GM10847 (cell line): Measurements from ENCODE around the gene FAM163A.

Experiments used
- POLR2A ChIP-seq: IDR thresholded peaks from 2 replicates; pipeline ENCODE4 v1.6.1; 2011; ENCODE audit not compliant: insufficient read length; ENCODE audit errors: extremely low read depth

FAM163A gene

GRCh38 chr1:179816196-179816960 is 73.3 kb downstream of the FAM163A start:
- TF ChIP-seq POLR2A = no peak

GRCh38 chr1:179817056-179817455 is 74.0 kb downstream of the FAM163A start:
- TF ChIP-seq POLR2A = no peak

- TF ChIP-seq POLR2A = no peak
Observed at GRCh38 chr1:179817789-179818188, 74.7 kb downstream of the FAM163A start.

- no peak for TF ChIP-seq POLR2A
Observed at GRCh38 chr1:179818260-179818659, 75.2 kb downstream of the FAM163A start.

GRCh38 chr1:179818743-179819173 is 75.7 kb downstream of the FAM163A start:
- TF ChIP-seq POLR2A = no peak

- no peak for TF ChIP-seq POLR2A
Observed at GRCh38 chr1:179820226-179820970, 77.3 kb downstream of the FAM163A start.

GRCh38 chr1:179821524-179821923 is 78.4 kb downstream of the FAM163A start:
- no peak for TF ChIP-seq POLR2A

GRCh38 chr1:179822065-179822464 is 79.0 kb downstream of the FAM163A start:
- TF ChIP-seq POLR2A = no peak

GRCh38 chr1:179823693-179824092 is 80.6 kb downstream of the FAM163A start:
- TF ChIP-seq POLR2A = no peak

- TF ChIP-seq POLR2A = no peak
Observed at GRCh38 chr1:179824265-179824664, 81.2 kb downstream of the FAM163A start.

- TF ChIP-seq POLR2A = no peak
Observed at GRCh38 chr1:179825206-179825605, 82.1 kb downstream of the FAM163A start.

GRCh38 chr1:179825798-179826460 is 82.8 kb downstream of the FAM163A start:
- no peak for TF ChIP-seq POLR2A

- no peak for TF ChIP-seq POLR2A
Observed at GRCh38 chr1:179826626-179827280, 83.7 kb downstream of the FAM163A start.

- TF ChIP-seq POLR2A = no peak
Observed at GRCh38 chr1:179828554-179829110, 85.5 kb downstream of the FAM163A start.

- TF ChIP-seq POLR2A = no peak
Observed at GRCh38 chr1:179831225-179831624, 88.1 kb downstream of the FAM163A start.
